K562 (cell line): ENCODE data around the gene MAP4K5. TPM values are rescaled to one million over a fixed set of nuclear protein-coding genes. Genes with fewer than 3 reads are reported as not detected.

ENCODE experiments used
- ATAC-seq: fragments of 200-7000 bp; cut with Tn5 transposase; 3 replicates; pipeline ENCODE4 v1.9.1; 2020; ENCODE audit warnings: moderate library complexity
- BruUV-seq: library from RNA; stranded (reverse); fragments of 400-500 nt; replicated peaks from 2 replicates; lab custom pipeline; 2021; lab: Mats Ljungman, UMichigan
- CTCF ChIA-PET: fragments of 300-600 bp; formaldehyde crosslinking; extraction: SDS; loops from one replicate; lab custom pipeline; 2021; ENCODE audit warnings: low intra/inter-chr PET ratio; lab: Yijun Ruan, JAX
- POLR2A ChIA-PET: fragments of 300-600, 350-650 bp; sonication (Branson Sonifier 250); formaldehyde crosslinking; extraction: SDS; loops from one replicate; lab custom pipeline; 2021; ENCODE audit warnings: antibody characterized with exemption, inconsistent platforms; lab: Yijun Ruan, JAX
- DNase-seq, 4 experiments: peaks; one replicate each; pipeline versions ENCODE4 v3.0.0 to v3.0.0-alpha.2; 2011 to 2018; ENCODE audit warnings: low spot score in 3 of 4, mixed read lengths in 3 of 4; ENCODE audit errors: extremely low read depth in 1 of 4
- FAIRE-seq: peaks from 2 replicates; lab custom pipeline; 2011; peaks lifted over from hg19 to GRCh38; lab: Jason Lieb, UNC
- H2AFZ ChIP-seq: 2 replicates; pipeline ENCODE4 v1.6.0; 2011; ENCODE audit warnings: low read depth, low read length, control low read depth, inconsistent platforms
- H3K27ac ChIP-seq: fragments of 200-600 bp; 3 replicates; pipeline ENCODE4 v1.8.0; 2011; ENCODE audit warnings: low read depth, mild to moderate bottlenecking, control low read depth, inconsistent platforms, low read length, moderate library complexity, mixed read lengths; ENCODE audit errors: extremely low read depth
- H3K27me3 ChIP-seq, 2 experiments: fragments of 300-600 bp in 1 of 2; 2 replicates in 1 of 2; 3 replicates in 1 of 2; pipeline versions ENCODE4 v1.6.0 to v1.8.0; 2011; ENCODE audit warnings: inconsistent platforms in 2 of 2, low read length in 2 of 2, mild to moderate bottlenecking in 1 of 2, mixed read lengths in 1 of 2, moderate library complexity in 1 of 2; ENCODE audit not compliant: control insufficient read depth in 2 of 2, insufficient read depth in 2 of 2
- H3K36me3 ChIP-seq: fragments of 300-600 bp; 3 replicates; pipeline ENCODE4 v1.8.0; 2011; ENCODE audit warnings: mild to moderate bottlenecking, low read length, inconsistent platforms; ENCODE audit not compliant: control insufficient read depth, insufficient read depth
- H3K4me1 ChIP-seq, 2 experiments: fragments of 200-600 bp in 1 of 2; replicated peaks in 1 of 2; 2 replicates in 1 of 2; 3 replicates in 1 of 2; pipeline versions ENCODE4 v1.5.1 to v1.8.0; 2011; ENCODE audit warnings: inconsistent platforms in 2 of 2, low read length in 2 of 2, mild to moderate bottlenecking in 1 of 2, mixed read lengths in 1 of 2, moderate library complexity in 1 of 2; ENCODE audit not compliant: control insufficient read depth in 2 of 2, insufficient read depth in 2 of 2
- H3K4me2 ChIP-seq: 2 replicates; pipeline ENCODE4 v1.6.1; 2011; ENCODE audit warnings: low read length, control low read depth, inconsistent platforms, mixed read lengths; ENCODE audit not compliant: insufficient read depth
- H3K4me3 ChIP-seq: fragments of 200-600 bp; sonication (generic), shearing (Covaris generic); 2 replicates; pipeline ENCODE4 v1.5.1; 2016; ENCODE audit warnings: control low read depth, inconsistent platforms
- H3K79me2 ChIP-seq: fragments of 200-600 bp; 3 replicates; pipeline ENCODE4 v1.8.0; 2011; ENCODE audit warnings: low read length, inconsistent platforms; ENCODE audit not compliant: control insufficient read depth, insufficient read depth
- H3K9ac ChIP-seq, 2 experiments: 2 replicates each; pipeline versions ENCODE4 v1.6.0 to v1.6.1; 2011; ENCODE audit warnings: low read depth in 2 of 2, low read length in 2 of 2, control low read depth in 1 of 2, inconsistent platforms in 1 of 2, mild to moderate bottlenecking in 1 of 2, mixed read lengths in 1 of 2; ENCODE audit not compliant: insufficient read depth in 1 of 2
- H3K9me1 ChIP-seq: one replicate; pipeline ENCODE4 v1.6.0; 2011; ENCODE audit warnings: inconsistent platforms, mild to moderate bottlenecking, low read length, moderate library complexity; ENCODE audit not compliant: control insufficient read depth, insufficient read depth
- H3K9me3 ChIP-seq: replicated peaks from 2 replicates; pipeline ENCODE4 v1.5.1; 2011; ENCODE audit warnings: low read depth, low read length, inconsistent platforms; ENCODE audit not compliant: control insufficient read depth, insufficient read depth
- H4K20me1 ChIP-seq: replicated peaks from 2 replicates; pipeline ENCODE4 v1.6.1; 2011; ENCODE audit warnings: low read length, inconsistent platforms, mixed read lengths; ENCODE audit not compliant: control insufficient read depth, insufficient read depth
- E2F3 ChIP-seq: fragments of 250-450 bp; sonication (Bioruptor Pico); IDR thresholded peaks from 2 replicates; pipeline ENCODE4 v1.4.0; 2020; ENCODE audit warnings: mild to moderate bottlenecking
- FOS ChIP-seq: IDR thresholded peaks from 3 replicates; pipeline ENCODE4 v1.6.1; 2011; ENCODE audit not compliant: insufficient read length; ENCODE audit errors: extremely low read depth
- FOSL1 ChIP-seq: fragments of 200-800 bp; sonication (Bioruptor generic); conservative IDR thresholded peaks from 2 replicates; pipeline ENCODE4 v1.6.1; 2016; ENCODE audit warnings: missing genetic modification characterization, missing compliant biosample characterization
- HDAC3 ChIP-seq: fragments of 450-650 bp; IDR thresholded peaks from 2 replicates; pipeline ENCODE4 v1.6.1; 2018; ENCODE audit warnings: borderline replicate concordance, mild to moderate bottlenecking, moderate library complexity; ENCODE audit not compliant: partially characterized antibody
- MAFK ChIP-seq: IDR thresholded peaks from 2 replicates; pipeline ENCODE4 v1.6.1; 2011; ENCODE audit warnings: low read length, improper control_type of control experiment
- NCOA1 ChIP-seq: fragments of 450-650 bp; IDR thresholded peaks from 2 replicates; pipeline ENCODE4 v1.6.1; 2016; ENCODE audit warnings: low read depth
- NFIX ChIP-seq: fragments of 250-450 bp; sonication (Bioruptor Pico); IDR thresholded peaks from 2 replicates; pipeline ENCODE4 v1.4.0; 2020; ENCODE audit warnings: low read depth, mild to moderate bottlenecking, moderate library complexity
- PRPF4 ChIP-seq: fragments of 200-400 bp; formaldehyde crosslinking; IDR thresholded peaks from one replicate; pipeline ENCODE4 v1.6.1; 2017; ENCODE audit warnings: low read length, low read depth, mild to moderate bottlenecking; ENCODE audit not compliant: insufficient read depth, poor library complexity, severe bottlenecking
- YBX1 ChIP-seq: fragments of 450-650 bp; IDR thresholded peaks from 2 replicates; pipeline ENCODE4 v1.7.1; 2016; ENCODE audit warnings: mild to moderate bottlenecking
- ZFPM2 ChIP-seq: fragments of 250-450 bp; sonication (Bioruptor Pico); IDR thresholded peaks from 2 replicates; pipeline ENCODE4 v1.5.1; 2022; ENCODE audit warnings: mild to moderate bottlenecking
- ZNF384 ChIP-seq: IDR thresholded peaks from 2 replicates; pipeline ENCODE4 v1.6.1; 2012; ENCODE audit warnings: low read depth, low read length, improper control_type of control experiment
- ZNF586 ChIP-seq: fragments of 450-650 bp; formaldehyde crosslinking; conservative IDR thresholded peaks from 2 replicates; pipeline ENCODE4 v1.4.0; 2020; ENCODE audit warnings: mild to moderate bottlenecking, moderate library complexity
- WGBS: fragments of 100-300 bp; shearing (Covaris generic); methylation state at CpG from one replicate; pipeline ENCODE4 v1.1.6; 2016; ENCODE audit warnings: low coverage, mixed read lengths; ENCODE audit not compliant: insufficient coverage; ENCODE audit errors: missing lambda C conversion rate; 5-methylcytosine and 5-hydroxymethylcytosine counted together
- in situ Hi-C: fragments of 300-500 bp; cut with MboI; formaldehyde crosslinking; loops from 4 replicates; pipeline ENCODE4 v1.15.0; 2018; ENCODE audit warnings: inconsistent platforms, mixed read lengths
- intact Hi-C: fragments of 100-400 bp; cut with micrococcal nuclease; formaldehyde crosslinking; loops from 2 replicates; pipeline ENCODE4 v1.14.2; 2022
- polyA plus RNA-seq, 8 experiments: library from polyadenylated mRNA; depleted of rRNA in 4 of 8; stranded (reverse) in 5 of 8; unstranded in 3 of 8; fragments of >200 nt; fragmentation: Nextera tagmentation in 2 of 8; fragmentation: Illumina TruSeq in 1 of 8; extraction: Ambion mirVana in 2 of 8; extraction: Trizol in 1 of 8; gene quantifications; 2 replicates each; pipeline versions ENCODE4 v1.2.1 to v1.2.3, GENCODE V29; 2011 to 2014; ENCODE audit warnings: inconsistent platforms in 1 of 8, missing spikeins in 1 of 8
- total RNA-seq, 7 experiments: library from RNA; depleted of rRNA in 6 of 7; stranded (reverse); fragments of >200 nt in 6 of 7; fragmentation: Illumina TruSeq in 2 of 7; extraction: Trizol in 2 of 7; gene quantifications; 2 replicates each; pipeline versions ENCODE4 v1.2.1 to v1.2.3, GENCODE V29; 2011 to 2021; ENCODE audit warnings: low replicate concordance in 1 of 7
- TF ChIP-seq, protein P1 (sequence below): fragments of 450-650 bp; IDR thresholded peaks from 2 replicates; pipeline ENCODE4 v1.6.1; 2016; ENCODE audit warnings: low read depth, mild to moderate bottlenecking, moderate library complexity
- TF ChIP-seq, protein P2 (sequence below): fragments of 450-650 bp; IDR thresholded peaks from 2 replicates; pipeline ENCODE4 v1.6.1; 2017; ENCODE audit warnings: antibody characterized with exemption
- TF ChIP-seq, protein P3 (sequence below): sonication (generic); formaldehyde crosslinking; IDR thresholded peaks from 2 replicates; pipeline ENCODE4 v1.8.0; 2022; ENCODE audit warnings: mild to moderate bottlenecking, missing genetic modification reagents

The MAP4K5 gene
- total and polyA plus RNA-seq, 9 of the 15 experiments (the other 6 are each of a cell fraction or from before 2014, with no cell fraction given) = 5.9 to 29.4 (median 18.0) TPM

DNA sequence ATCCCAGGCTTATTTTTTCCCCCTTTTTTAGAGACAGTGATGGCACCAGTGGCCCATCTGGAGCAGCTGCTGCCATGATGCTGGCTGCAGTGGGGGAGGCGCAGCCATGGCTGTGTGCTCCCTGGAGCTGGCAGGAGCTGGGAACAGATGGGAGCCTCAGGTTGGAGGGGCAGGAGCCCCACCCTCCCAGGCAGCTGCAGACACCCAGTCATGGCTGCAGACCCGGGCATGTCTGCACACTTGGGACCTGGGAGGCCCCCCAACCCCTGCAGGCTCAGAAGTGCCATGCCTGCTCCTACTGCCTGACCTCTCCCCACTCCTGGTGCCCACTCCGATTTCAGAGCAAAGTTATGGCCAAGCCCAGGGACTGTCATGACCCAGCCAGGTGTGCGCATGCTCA, 160.8 kb downstream of the MAP4K5 start:
- BruUV-seq = no TSS peak
- POLR2A ChIA-PET = no interaction called here
- H2AFZ ChIP-seq = no peak overlapping the region
- TF ChIP-seq, protein P1, sequence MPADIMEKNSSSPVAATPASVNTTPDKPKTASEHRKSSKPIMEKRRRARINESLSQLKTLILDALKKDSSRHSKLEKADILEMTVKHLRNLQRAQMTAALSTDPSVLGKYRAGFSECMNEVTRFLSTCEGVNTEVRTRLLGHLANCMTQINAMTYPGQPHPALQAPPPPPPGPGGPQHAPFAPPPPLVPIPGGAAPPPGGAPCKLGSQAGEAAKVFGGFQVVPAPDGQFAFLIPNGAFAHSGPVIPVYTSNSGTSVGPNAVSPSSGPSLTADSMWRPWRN = no peak
- TF ChIP-seq E2F3 (CRISPR knock-in tag) (no peak), YBX1 (no peak), ZFPM2 (CRISPR knock-in tag) (no peak), PRPF4 (no peak), FOS (no peak), ZNF586 (no peak), FOSL1 (no peak), NCOA1 (no peak), MAFK (no peak), HDAC3 (no peak), NFIX (no peak), ZNF384 (no peak)
- TF ChIP-seq, protein P2, sequence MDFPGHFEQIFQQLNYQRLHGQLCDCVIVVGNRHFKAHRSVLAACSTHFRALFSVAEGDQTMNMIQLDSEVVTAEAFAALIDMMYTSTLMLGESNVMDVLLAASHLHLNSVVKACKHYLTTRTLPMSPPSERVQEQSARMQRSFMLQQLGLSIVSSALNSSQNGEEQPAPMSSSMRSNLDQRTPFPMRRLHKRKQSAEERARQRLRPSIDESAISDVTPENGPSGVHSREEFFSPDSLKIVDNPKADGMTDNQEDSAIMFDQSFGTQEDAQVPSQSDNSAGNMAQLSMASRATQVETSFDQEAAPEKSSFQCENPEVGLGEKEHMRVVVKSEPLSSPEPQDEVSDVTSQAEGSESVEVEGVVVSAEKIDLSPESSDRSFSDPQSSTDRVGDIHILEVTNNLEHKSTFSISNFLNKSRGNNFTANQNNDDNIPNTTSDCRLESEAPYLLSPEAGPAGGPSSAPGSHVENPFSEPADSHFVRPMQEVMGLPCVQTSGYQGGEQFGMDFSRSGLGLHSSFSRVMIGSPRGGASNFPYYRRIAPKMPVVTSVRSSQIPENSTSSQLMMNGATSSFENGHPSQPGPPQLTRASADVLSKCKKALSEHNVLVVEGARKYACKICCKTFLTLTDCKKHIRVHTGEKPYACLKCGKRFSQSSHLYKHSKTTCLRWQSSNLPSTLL = no peak
- TF ChIP-seq, protein P3, sequence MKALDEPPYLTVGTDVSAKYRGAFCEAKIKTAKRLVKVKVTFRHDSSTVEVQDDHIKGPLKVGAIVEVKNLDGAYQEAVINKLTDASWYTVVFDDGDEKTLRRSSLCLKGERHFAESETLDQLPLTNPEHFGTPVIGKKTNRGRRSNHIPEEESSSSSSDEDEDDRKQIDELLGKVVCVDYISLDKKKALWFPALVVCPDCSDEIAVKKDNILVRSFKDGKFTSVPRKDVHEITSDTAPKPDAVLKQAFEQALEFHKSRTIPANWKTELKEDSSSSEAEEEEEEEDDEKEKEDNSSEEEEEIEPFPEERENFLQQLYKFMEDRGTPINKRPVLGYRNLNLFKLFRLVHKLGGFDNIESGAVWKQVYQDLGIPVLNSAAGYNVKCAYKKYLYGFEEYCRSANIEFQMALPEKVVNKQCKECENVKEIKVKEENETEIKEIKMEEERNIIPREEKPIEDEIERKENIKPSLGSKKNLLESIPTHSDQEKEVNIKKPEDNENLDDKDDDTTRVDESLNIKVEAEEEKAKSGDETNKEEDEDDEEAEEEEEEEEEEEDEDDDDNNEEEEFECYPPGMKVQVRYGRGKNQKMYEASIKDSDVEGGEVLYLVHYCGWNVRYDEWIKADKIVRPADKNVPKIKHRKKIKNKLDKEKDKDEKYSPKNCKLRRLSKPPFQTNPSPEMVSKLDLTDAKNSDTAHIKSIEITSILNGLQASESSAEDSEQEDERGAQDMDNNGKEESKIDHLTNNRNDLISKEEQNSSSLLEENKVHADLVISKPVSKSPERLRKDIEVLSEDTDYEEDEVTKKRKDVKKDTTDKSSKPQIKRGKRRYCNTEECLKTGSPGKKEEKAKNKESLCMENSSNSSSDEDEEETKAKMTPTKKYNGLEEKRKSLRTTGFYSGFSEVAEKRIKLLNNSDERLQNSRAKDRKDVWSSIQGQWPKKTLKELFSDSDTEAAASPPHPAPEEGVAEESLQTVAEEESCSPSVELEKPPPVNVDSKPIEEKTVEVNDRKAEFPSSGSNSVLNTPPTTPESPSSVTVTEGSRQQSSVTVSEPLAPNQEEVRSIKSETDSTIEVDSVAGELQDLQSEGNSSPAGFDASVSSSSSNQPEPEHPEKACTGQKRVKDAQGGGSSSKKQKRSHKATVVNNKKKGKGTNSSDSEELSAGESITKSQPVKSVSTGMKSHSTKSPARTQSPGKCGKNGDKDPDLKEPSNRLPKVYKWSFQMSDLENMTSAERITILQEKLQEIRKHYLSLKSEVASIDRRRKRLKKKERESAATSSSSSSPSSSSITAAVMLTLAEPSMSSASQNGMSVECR (CRISPR knock-in tag) = no peak

More for the DNA sequence above, 160.8 kb downstream of the MAP4K5 start:
- Histone ChIP-seq H3K36me3 (no peaks in the 10 kb centered on the region), H3K9me1 (no peaks in the 10 kb centered on the region), H3K9me3 (no peaks in the 10 kb centered on the region), H3K4me3 (no peak overlapping the region), H3K27me3 (no peaks in the 10 kb centered on the region), H4K20me1 (no peaks in the 10 kb centered on the region), H3K4me1 (peaks cover 6 to 8% of the 10 kb centered on the region in 2 experiments; a peak in 2 of 5 replicates), H3K79me2 (no peaks in the 10 kb centered on the region), H3K4me2 (no peak overlapping the region), H3K9ac (no peak overlapping the region), H3K27ac (no peak overlapping the region)
- in situ Hi-C loops (no loop called here), intact Hi-C loops (no loop called here)
- CTCF ChIA-PET = no interaction called here
- FAIRE-seq = no peak
- no peak for ATAC-seq
- WGBS = 77% methylated on average over 3 of the region's 4 CpGs
- no peak for DNase-seq
